ENCODE results near the gene PWWP2A. TPM values are rescaled to one million over a fixed set of nuclear protein-coding genes. Genes with fewer than 3 reads are reported as not detected.

PWWP2A gene
- total RNA-seq, 1 experiment from 2014 or later: 14.7 TPM

- ChIA-PET CTCF (no interaction called here), RAD21 (ENCODE audit: low non-redundant PET in 1 of 2, low total read pairs in 2 of 2, uncharacterized antibody in 2 of 2, unreplicated experiment in 2 of 2) (no interaction called here), POLR2A (no interaction called here)
- H3K4me1 ChIP-seq (ENCODE audit: control insufficient read depth in 1 of 2, insufficient read depth in 2 of 2, low read length in 2 of 2): no peaks in the 10 kb centered on the region
- no peak overlapping the region for H2AFZ ChIP-seq (ENCODE audit: low read depth, low read length, poor library complexity, severe bottlenecking)
- intact Hi-C loops (cut with micrococcal nuclease): loop anchor here (5.0 kb wide), 1 partner anchor 133 kb away; no protein-coding TSS in a partner anchor
- no peak overlapping the region for H3K4me3 ChIP-seq (replicated peaks in 1 of 2; ENCODE audit: low read depth in 1 of 2, low read length in 2 of 2)
- no peaks in the 10 kb centered on the region for H4K20me1 ChIP-seq (ENCODE audit: insufficient read depth)
- DNase-seq (ENCODE audit: low read depth, low spot score) (no peak), ATAC-seq (no peak)
- no peaks in the 10 kb centered on the region for H3K9me2 ChIP-seq (ENCODE audit: insufficient read depth)
- no peaks in the 10 kb centered on the region for H3K79me2 ChIP-seq (ENCODE audit: insufficient read depth, low read length)
- H3K9me3 ChIP-seq (ENCODE audit: control insufficient read depth in 1 of 2, insufficient read depth in 1 of 2, low read depth in 1 of 2, low read length in 2 of 2): no peaks in the 10 kb centered on the region
- H3K9ac ChIP-seq (ENCODE audit: low read length): no peak overlapping the region
- no peak overlapping the region for H3K27ac ChIP-seq (ENCODE audit: low read depth, low read length)
- H3K4me2 ChIP-seq (ENCODE audit: low read length): no peak overlapping the region
- no peaks in the 10 kb centered on the region for H3K36me3 ChIP-seq (ENCODE audit: control insufficient read depth in 1 of 2, insufficient read depth in 2 of 2, low read length in 2 of 2)
- TF ChIP-seq TCF7L2 (IDR thresholded peaks at IDR 0.05; ENCODE audit: borderline replicate concordance, extremely low read depth, insufficient read depth, insufficient read length) (no peak), EGR1 (IDR thresholded peaks at IDR 0.05; ENCODE audit: low read depth) (no peak), SIN3A (IDR thresholded peaks at IDR 0.05; ENCODE audit: low read depth) (no peak), EZH2 (IDR thresholded peaks at IDR 0.05) (no peak), CEBPB (IDR thresholded peaks at IDR 0.05; ENCODE audit: low read depth) (peak; percentile 66), RAD21 (IDR thresholded peaks at IDR 0.05; ENCODE audit: low read depth) (no peak), CTCF (IDR thresholded peaks at IDR 0.05 in 2 of 3, conservative IDR thresholded peaks at IDR 0.05 in 1 of 3; ENCODE audit: borderline replicate concordance in 1 of 3, insufficient read depth in 1 of 3, low read depth in 2 of 3, low read length in 2 of 3) (no peak)
- no TSS peak for BruUV-seq (replicated peaks)
- H3K27me3 ChIP-seq (ENCODE audit: insufficient read depth, low read length): no peaks in the 10 kb centered on the region
These were observed 35.9 kb upstream of the PWWP2A start for GRCh38 chr5:160155017-160155750.

- ChIA-PET CTCF (no interaction called here), RAD21 (ENCODE audit: low non-redundant PET in 1 of 2, low total read pairs in 2 of 2, uncharacterized antibody in 2 of 2, unreplicated experiment in 2 of 2) (no interaction called here), POLR2A (no interaction called here)
- ATAC-seq (no peak), DNase-seq (ENCODE audit: low read depth, low spot score) (no peak)
- Histone ChIP-seq H4K20me1 (ENCODE audit: insufficient read depth) (no peaks in the 10 kb centered on the region), H3K4me1 (ENCODE audit: control insufficient read depth in 1 of 2, insufficient read depth in 2 of 2, low read length in 2 of 2) (no peaks in the 10 kb centered on the region), H3K79me2 (ENCODE audit: insufficient read depth, low read length) (no peaks in the 10 kb centered on the region), H3K9ac (ENCODE audit: low read length) (no peak overlapping the region), H3K4me3 (replicated peaks in 1 of 2; ENCODE audit: low read depth in 1 of 2, low read length in 2 of 2) (no peak overlapping the region), H3K27me3 (ENCODE audit: insufficient read depth, low read length) (no peaks in the 10 kb centered on the region), H3K36me3 (ENCODE audit: control insufficient read depth in 1 of 2, insufficient read depth in 2 of 2, low read length in 2 of 2) (no peaks in the 10 kb centered on the region), H3K9me2 (ENCODE audit: insufficient read depth) (no peaks in the 10 kb centered on the region), H3K9me3 (ENCODE audit: control insufficient read depth in 1 of 2, insufficient read depth in 1 of 2, low read depth in 1 of 2, low read length in 2 of 2) (no peaks in the 10 kb centered on the region), H3K27ac (ENCODE audit: low read depth, low read length) (no peak overlapping the region), H3K4me2 (ENCODE audit: low read length) (no peak overlapping the region), H2AFZ (ENCODE audit: low read depth, low read length, poor library complexity, severe bottlenecking) (no peak overlapping the region)
- BruUV-seq (replicated peaks): no TSS peak
- intact Hi-C loops (cut with micrococcal nuclease): no loop called here
- TF ChIP-seq SRF (IDR thresholded peaks at IDR 0.05; ENCODE audit: low read depth) (no peak), RAD21 (IDR thresholded peaks at IDR 0.05; ENCODE audit: low read depth) (no peak), POLR2AphosphoS5 (IDR thresholded peaks at IDR 0.05; ENCODE audit: low read depth, low read length) (no peak), EZH2 (IDR thresholded peaks at IDR 0.05) (no peak), SIN3A (IDR thresholded peaks at IDR 0.05; ENCODE audit: low read depth) (no peak), ELF1 (IDR thresholded peaks at IDR 0.05; ENCODE audit: borderline replicate concordance, low read depth) (no peak), ZBTB33 (IDR thresholded peaks at IDR 0.05; ENCODE audit: extremely low read depth, insufficient replicate concordance, low read length) (no peak), ZNF274 (IDR thresholded peaks at IDR 0.05; ENCODE audit: low read depth, low read length) (no peak), ZFX (IDR thresholded peaks at IDR 0.05) (no peak)
These were observed 33.7 kb upstream of the PWWP2A start for GRCh38 chr5:160152901-160153300.

Measured in HCT116 (cell line).